ENCODE results near the gene ZNF213. TPM values are rescaled to one million over a fixed set of nuclear protein-coding genes. Genes with fewer than 3 reads are reported as not detected.

Gene ZNF213
- total and polyA plus RNA-seq, 3 experiments from 2014 or later: 3.8 to 10.5 (median 10.4) TPM

GRCh38 chr16:3106205-3106928, 28.5 kb upstream of the ZNF213 start:
- CTCF ChIA-PET: interaction anchor here (0.9 to 20.2 kb wide), 5 partner anchors 10 to 48 kb away, joined by 3 to 278 read pairs (median 4); partner anchors contain the start of gene ZNF213
- H3K27me3 Mint-ChIP-seq: no peaks in the 10 kb centered on the region
- H3K9me3 Mint-ChIP-seq: no peaks in the 10 kb centered on the region
- Histone ChIP-seq H3K4me1 (ENCODE audit: insufficient read depth, low read length) (peaks cover 21% of the 10 kb centered on the region), H3K36me3 (ENCODE audit: insufficient read depth, low read length) (no peaks in the 10 kb centered on the region), H3K27me3 (ENCODE audit: insufficient read depth, low read length, poor library complexity, severe bottlenecking) (no peaks in the 10 kb centered on the region), H3K27ac (ENCODE audit: low read depth, low read length) (peak overlapping the region; percentile 72), H3K9me3 (ENCODE audit: low read length) (no peaks in the 10 kb centered on the region), H3K4me3 (ENCODE audit: low read length) (peak overlapping the region; percentile 75)
- POLR2A ChIA-PET: interaction anchor here (0.5 to 1.9 kb wide), 7 partner anchors 10 to 100 kb away, joined by 3 to 10 read pairs (median 4); partner anchors contain the start of gene ZNF213
- peak; percentile 83 to 95 (median 88) for DNase-seq
- no peaks in the 10 kb centered on the region for H3K36me3 Mint-ChIP-seq
- H3K4me3 Mint-ChIP-seq: peak overlapping the region; percentile 86 to 93 (median 88)
- peaks cover 23 to 29% (median 24%) of the 10 kb centered on the region in 3 donors for H3K4me1 Mint-ChIP-seq
- peak overlapping the region; percentile 73 to 95 (median 91) for H3K27ac Mint-ChIP-seq

GRCh38 chr16:3112058-3112880, 22.6 kb upstream of the ZNF213 start, which contains the start of gene ZNF205:
Gene ZNF205 (plus strand): TSS chr16:3112586. CDS start chr16:3113431, 845 bp downstream.
- peak within 1 kb of the TSS in 1 of 8 donors; percentile 6 for H3K27ac Mint-ChIP-seq
- Histone ChIP-seq H3K4me3 (ENCODE audit: low read length) (no peak within 1 kb of the TSS), H3K9me3 (ENCODE audit: low read length) (no peaks in the 10 kb centered on the region), H3K36me3 (ENCODE audit: insufficient read depth, low read length) (no peaks in the 10 kb centered on the region), H3K4me1 (ENCODE audit: insufficient read depth, low read length) (peaks cover 3% of the 10 kb centered on the region), H3K27ac (ENCODE audit: low read depth, low read length) (peak within 1 kb of the TSS; percentile 51), H3K27me3 (ENCODE audit: insufficient read depth, low read length, poor library complexity, severe bottlenecking) (no peaks in the 10 kb centered on the region)
- peaks cover 2 to 5% of the 10 kb centered on the region in 2 donors for H3K27me3 Mint-ChIP-seq
- peak within 1 kb of the TSS in 1 of 7 donors; percentile 37 for H3K4me3 Mint-ChIP-seq
- ChIA-PET CTCF (interaction anchor here (1.0 to 1.7 kb wide), 3 partner anchors 11 to 37 kb away, joined by 3 to 4 read pairs (median 3); partner anchors contain the start of gene ZNF213), POLR2A (no interaction called here)
- DNase-seq: no peak
- H3K36me3 Mint-ChIP-seq: peaks cover 0 to 5% (median 0%) of the 10 kb centered on the region in 3 donors
- no peaks in the 10 kb centered on the region for H3K9me3 Mint-ChIP-seq
- H3K4me1 Mint-ChIP-seq: peaks cover 2 to 5% (median 2%) of the 10 kb centered on the region in 3 donors

- Mint-ChIP-seq H3K27me3 (peaks cover 2 to 5% of the 10 kb centered on the region in 2 donors), H3K4me3 (no peak overlapping the region), H3K9me3 (no peaks in the 10 kb centered on the region), H3K36me3 (peaks cover 0 to 5% (median 0%) of the 10 kb centered on the region in 3 donors), H3K4me1 (peaks cover 0 to 3% (median 0%) of the 10 kb centered on the region in 3 donors), H3K27ac (peak overlapping the region in 1 of 8 donors; percentile 6)
- CTCF ChIA-PET: interaction anchor here (1.7 to 2.8 kb wide), 2 partner anchors 12 to 16 kb away, joined by 4 to 14 read pairs; no protein-coding TSS in a partner anchor
- H3K9me3 ChIP-seq (ENCODE audit: low read length): no peaks in the 10 kb centered on the region
- H3K36me3 ChIP-seq (ENCODE audit: insufficient read depth, low read length): no peaks in the 10 kb centered on the region
- no peaks in the 10 kb centered on the region for H3K27me3 ChIP-seq (ENCODE audit: insufficient read depth, low read length, poor library complexity, severe bottlenecking)
- no peaks in the 10 kb centered on the region for H3K4me1 ChIP-seq (ENCODE audit: insufficient read depth, low read length)
- no peak overlapping the region for H3K4me3 ChIP-seq (ENCODE audit: low read length)
- peak overlapping the region; percentile 51 for H3K27ac ChIP-seq (ENCODE audit: low read depth, low read length)
- POLR2A ChIA-PET: no interaction called here
- no peak for DNase-seq
Observed at GRCh38 chr16:3112881-3113574, 21.8 kb upstream of the ZNF213 start.

GRCh38 chr16:3113765-3114479, 20.9 kb upstream of the ZNF213 start:
- Histone ChIP-seq H3K27me3 (ENCODE audit: insufficient read depth, low read length, poor library complexity, severe bottlenecking) (no peaks in the 10 kb centered on the region), H3K27ac (ENCODE audit: low read depth, low read length) (no peak overlapping the region), H3K4me3 (ENCODE audit: low read length) (no peak overlapping the region), H3K9me3 (ENCODE audit: low read length) (no peaks in the 10 kb centered on the region), H3K36me3 (ENCODE audit: insufficient read depth, low read length) (no peaks in the 10 kb centered on the region), H3K4me1 (ENCODE audit: insufficient read depth, low read length) (no peaks in the 10 kb centered on the region)
- Mint-ChIP-seq H3K27me3 (peaks cover 2 to 5% of the 10 kb centered on the region in 2 donors), H3K4me3 (no peak overlapping the region), H3K4me1 (peaks cover 0 to 3% (median 0%) of the 10 kb centered on the region in 3 donors), H3K9me3 (no peaks in the 10 kb centered on the region), H3K36me3 (peaks cover 0 to 5% (median 0%) of the 10 kb centered on the region in 3 donors), H3K27ac (peak overlapping the region in 1 of 8 donors; percentile 6)
- CTCF ChIA-PET: interaction anchor here (1.0 to 2.8 kb wide), 3 partner anchors 10 to 15 kb away, joined by 3 to 14 read pairs (median 4); no protein-coding TSS in a partner anchor
- DNase-seq: no peak
- POLR2A ChIA-PET: no interaction called here

- H3K36me3 ChIP-seq (ENCODE audit: insufficient read depth, low read length): no peaks in the 10 kb centered on the region
- H3K27me3 Mint-ChIP-seq: peaks cover 2 to 5% of the 10 kb centered on the region in 2 donors
- H3K4me1 ChIP-seq (ENCODE audit: insufficient read depth, low read length): no peaks in the 10 kb centered on the region
- H3K4me3 ChIP-seq (ENCODE audit: low read length): no peak overlapping the region
- H3K27ac Mint-ChIP-seq: peak overlapping the region in 1 of 8 donors; percentile 38
- no peak overlapping the region for H3K27ac ChIP-seq (ENCODE audit: low read depth, low read length)
- H3K4me1 Mint-ChIP-seq: no peaks in the 10 kb centered on the region
- POLR2A ChIA-PET: no interaction called here
- H3K9me3 ChIP-seq (ENCODE audit: low read length): no peaks in the 10 kb centered on the region
- no peak overlapping the region for H3K4me3 Mint-ChIP-seq
- no peaks in the 10 kb centered on the region for H3K9me3 Mint-ChIP-seq
- H3K27me3 ChIP-seq (ENCODE audit: insufficient read depth, low read length, poor library complexity, severe bottlenecking): no peaks in the 10 kb centered on the region
- no peak for DNase-seq
- CTCF ChIA-PET: interaction anchor here (1.0 to 2.8 kb wide), 4 partner anchors 12 to 111 kb away, joined by 3 to 14 read pairs (median 3); no protein-coding TSS in a partner anchor
- peaks cover 0 to 5% (median 0%) of the 10 kb centered on the region in 3 donors for H3K36me3 Mint-ChIP-seq
Observed at GRCh38 chr16:3115003-3115402, 19.8 kb upstream of the ZNF213 start.

- ChIA-PET POLR2A (no interaction called here), CTCF (interaction anchor here (0.7 to 2.8 kb wide), 4 partner anchors 13 to 112 kb away, joined by 3 to 14 read pairs (median 3); no protein-coding TSS in a partner anchor)
- no peaks in the 10 kb centered on the region for H3K27me3 ChIP-seq (ENCODE audit: insufficient read depth, low read length, poor library complexity, severe bottlenecking)
- DNase-seq: no peak
- H3K27ac Mint-ChIP-seq: no peak overlapping the region
- H3K36me3 ChIP-seq (ENCODE audit: insufficient read depth, low read length): no peaks in the 10 kb centered on the region
- no peaks in the 10 kb centered on the region for H3K4me1 Mint-ChIP-seq
- H3K4me3 Mint-ChIP-seq: no peak overlapping the region
- no peaks in the 10 kb centered on the region for H3K9me3 ChIP-seq (ENCODE audit: low read length)
- H3K27me3 Mint-ChIP-seq: peaks cover 2 to 5% of the 10 kb centered on the region in 2 donors
- no peak overlapping the region for H3K27ac ChIP-seq (ENCODE audit: low read depth, low read length)
- no peaks in the 10 kb centered on the region for H3K4me1 ChIP-seq (ENCODE audit: insufficient read depth, low read length)
- H3K36me3 Mint-ChIP-seq: peaks cover 0 to 5% (median 0%) of the 10 kb centered on the region in 3 donors
- no peak overlapping the region for H3K4me3 ChIP-seq (ENCODE audit: low read length)
- H3K9me3 Mint-ChIP-seq: no peaks in the 10 kb centered on the region
Observed at GRCh38 chr16:3115561-3115960, 19.3 kb upstream of the ZNF213 start.

All from CD8-positive, alpha-beta memory T cell (primary cell).